ENCODE measurements around the gene SMC5. TPM values are rescaled to one million over a fixed set of nuclear protein-coding genes. Genes with fewer than 3 reads are reported as not detected.

The SMC5 gene
- total and polyA plus RNA-seq, 2 experiments from 2014 or later, result 9.0 to 15.3 TPM

GRCh38 chr9:70262948-70263347, 4.2 kb downstream of the SMC5 start:
- DNase-seq (ENCODE audit: low read depth in 1 of 2, low spot score in 1 of 2), result peak in 1 of 2 donors; percentile 33
- Histone ChIP-seq H3K27ac (no peak overlapping the region), H3K4me3 (no peak overlapping the region), H3K36me3 (peaks cover 19% of the 10 kb centered on the region), H3K4me1 (ENCODE audit: low read depth) (peaks cover 6% of the 10 kb centered on the region), H3K9me3 (ENCODE audit: low read depth) (no peaks in the 10 kb centered on the region), H3K27me3 (no peaks in the 10 kb centered on the region)
- TF ChIP-seq CTCF (IDR thresholded peaks at IDR 0.05; ENCODE audit: low read depth, low read length), result no peak

GRCh38 chr9:70263421-70263820, 4.6 kb downstream of the SMC5 start:
- Histone ChIP-seq H3K36me3 (peaks cover 19% of the 10 kb centered on the region), H3K27ac (no peak overlapping the region), H3K27me3 (no peaks in the 10 kb centered on the region), H3K9me3 (ENCODE audit: low read depth) (no peaks in the 10 kb centered on the region), H3K4me3 (no peak overlapping the region), H3K4me1 (ENCODE audit: low read depth) (peaks cover 2% of the 10 kb centered on the region)
- DNase-seq (ENCODE audit: low read depth in 1 of 2, low spot score in 1 of 2), result peak in 1 of 2 donors; percentile 24
- no peak for TF ChIP-seq CTCF (IDR thresholded peaks at IDR 0.05; ENCODE audit: low read depth, low read length)

- no peak overlapping the region for H3K4me3 ChIP-seq
- no peak overlapping the region for H3K27ac ChIP-seq
- no peak for DNase-seq (ENCODE audit: low read depth in 1 of 2, low spot score in 1 of 2)
- H3K9me3 ChIP-seq (ENCODE audit: low read depth), result no peaks in the 10 kb centered on the region
- peaks cover 38% of the 10 kb centered on the region for H3K36me3 ChIP-seq
- no peaks in the 10 kb centered on the region for H3K27me3 ChIP-seq
- TF ChIP-seq CTCF (IDR thresholded peaks at IDR 0.05; ENCODE audit: low read depth, low read length), result no peak
- H3K4me1 ChIP-seq (ENCODE audit: low read depth), result no peaks in the 10 kb centered on the region
Observed at GRCh38 chr9:70278305-70278704, 19.5 kb downstream of the SMC5 start.

- H3K4me1 ChIP-seq (ENCODE audit: low read depth), result no peaks in the 10 kb centered on the region
- no peak overlapping the region for H3K4me3 ChIP-seq
- H3K27ac ChIP-seq, result no peak overlapping the region
- TF ChIP-seq CTCF (IDR thresholded peaks at IDR 0.05; ENCODE audit: low read depth, low read length), result no peak
- no peaks in the 10 kb centered on the region for H3K9me3 ChIP-seq (ENCODE audit: low read depth)
- peaks cover 39% of the 10 kb centered on the region for H3K36me3 ChIP-seq
- peak in 1 of 2 donors; percentile 12 for DNase-seq (ENCODE audit: low read depth in 1 of 2, low spot score in 1 of 2)
- H3K27me3 ChIP-seq, result no peaks in the 10 kb centered on the region
Observed at GRCh38 chr9:70283848-70284247, 25.1 kb downstream of the SMC5 start.

GRCh38 chr9:70285246-70285645, 26.5 kb downstream of the SMC5 start:
- TF ChIP-seq CTCF (IDR thresholded peaks at IDR 0.05; ENCODE audit: low read depth, low read length), result no peak
- DNase-seq (ENCODE audit: low read depth in 1 of 2, low spot score in 1 of 2), result peak in 1 of 2 donors; percentile 89
- peaks cover 31% of the 10 kb centered on the region for H3K36me3 ChIP-seq

More at GRCh38 chr9:70285246-70285645, 26.5 kb downstream of the SMC5 start:
- Histone ChIP-seq H3K4me3 (no peak overlapping the region), H3K27ac (no peak overlapping the region), H3K9me3 (ENCODE audit: low read depth) (no peaks in the 10 kb centered on the region), H3K4me1 (ENCODE audit: low read depth) (no peaks in the 10 kb centered on the region), H3K27me3 (no peaks in the 10 kb centered on the region)

All from cardiac muscle cell (in vitro differentiated cells and primary cell).